NCI-H510A (cell line): ENCODE data around the gene CCDC195.
"Not testable (repeated sequence)": the region's sequence is repeated elsewhere in the genome, so short reads cannot be mapped to it uniquely, and the experiment has no call there.

Source experiments
- DNase-seq: peaks from one replicate; lab custom pipeline; 2025; lab: John Stamatoyannopoulos, UW

The CCDC195 gene

DNA sequence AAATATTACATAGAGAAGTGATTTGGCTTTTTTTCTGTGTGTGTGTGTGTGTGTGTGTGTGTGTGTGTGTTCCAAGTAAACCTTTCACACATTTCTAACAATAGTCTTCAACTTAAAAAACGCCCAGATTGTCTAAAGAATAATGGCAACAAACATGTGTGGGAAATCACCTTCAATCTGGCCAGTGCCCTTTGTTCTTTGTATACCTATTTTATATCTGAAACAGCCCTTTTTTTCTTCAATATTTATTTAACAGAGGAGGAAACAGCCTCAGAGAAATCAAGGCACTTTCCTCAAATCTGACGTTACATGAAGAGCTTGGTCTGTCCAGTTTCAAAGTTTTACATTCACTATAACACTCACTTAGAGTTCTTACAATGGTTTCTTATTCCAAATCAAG lies 25.3 kb downstream of the CCDC195 start:
- DNase-seq: no peak

DNA sequence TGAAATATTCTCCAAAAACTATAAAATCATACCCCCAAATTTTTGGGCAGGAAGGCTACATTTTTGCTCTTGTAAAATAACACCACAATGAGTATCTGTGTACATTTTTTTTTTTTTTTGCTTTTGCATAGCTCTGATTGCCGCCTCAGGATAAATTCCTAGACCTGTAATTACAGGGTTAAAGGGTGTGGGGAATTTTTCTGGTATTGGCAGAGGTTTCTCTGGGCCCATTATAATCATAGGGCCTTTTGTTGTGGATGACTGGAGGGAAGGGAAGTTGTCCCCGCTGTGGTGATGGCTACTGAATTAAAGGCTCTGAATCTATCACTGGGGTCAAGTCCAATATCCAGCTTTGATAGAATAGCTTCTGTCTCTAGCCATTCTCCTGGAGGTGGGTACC lies 26.6 kb downstream of the CCDC195 start:
- no peak for DNase-seq

DNA sequence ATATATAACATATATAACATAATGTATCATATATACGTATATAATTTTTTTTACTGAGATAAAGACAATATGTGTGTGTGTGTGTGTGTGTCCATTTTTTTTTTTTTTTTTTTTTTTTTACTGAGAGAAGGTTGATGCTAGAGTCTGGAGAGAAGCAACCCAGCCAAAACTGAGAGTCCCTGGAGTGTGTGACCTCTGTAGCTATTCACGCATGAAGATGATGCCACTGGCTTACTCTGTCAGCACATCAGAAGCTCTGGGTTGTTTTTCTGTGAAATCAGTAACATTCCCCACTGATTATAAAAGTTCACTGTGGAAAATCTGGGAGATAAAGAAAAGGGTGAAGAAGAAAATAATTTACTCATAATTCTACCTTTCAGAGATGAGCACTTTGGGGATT lies 27.2 kb downstream of the CCDC195 start:
- no peak for DNase-seq

- no peak for DNase-seq
Observed at GRCh38 chr2:224687156-224687555, 29.0 kb downstream of the CCDC195 start.

DNA sequence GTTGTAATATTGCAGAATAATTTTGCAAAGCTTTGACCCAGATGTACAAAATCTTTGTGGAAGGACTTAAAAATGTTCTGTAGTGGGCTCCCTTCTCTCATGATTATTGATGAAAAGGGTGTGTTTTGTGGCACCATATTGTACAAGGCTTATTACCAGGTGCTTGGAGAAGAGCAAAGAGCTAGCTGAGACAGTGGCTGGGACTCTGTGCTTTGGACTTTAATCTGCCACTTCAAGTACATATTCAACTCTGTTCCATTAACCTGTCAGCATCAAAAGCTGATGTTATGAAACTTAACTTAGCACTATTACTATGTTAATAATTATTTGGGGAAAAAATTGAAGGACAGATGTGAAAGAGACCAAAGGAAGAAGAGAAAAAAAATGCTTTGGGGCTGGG lies 31.0 kb downstream of the CCDC195 start:
- DNase-seq: no peak

- no peak for DNase-seq
Observed at GRCh38 chr2:224682134-224682533, 34.0 kb downstream of the CCDC195 start.

DNA sequence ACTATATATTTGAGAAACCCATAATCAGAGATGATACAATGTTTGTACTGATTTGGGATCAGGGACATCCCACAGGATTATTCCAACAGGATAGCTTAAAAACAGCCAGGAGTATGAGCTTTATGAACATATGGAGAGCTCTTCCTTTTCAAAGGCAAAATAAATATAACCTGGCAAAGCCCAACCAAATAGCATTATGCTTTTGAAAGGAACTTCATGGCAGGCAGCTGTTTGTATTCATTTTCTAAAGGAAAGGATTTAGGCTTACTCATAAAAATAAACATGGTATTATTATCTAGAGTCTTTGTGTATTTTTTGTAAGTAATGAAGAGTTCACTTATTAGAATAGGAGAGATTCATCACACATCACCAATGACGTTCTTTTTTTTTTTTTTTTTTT lies 44.4 kb downstream of the CCDC195 start:
- DNase-seq: no peak

- no peak for DNase-seq
Observed at GRCh38 chr2:224670203-224670602, 46.0 kb downstream of the CCDC195 start.

DNA sequence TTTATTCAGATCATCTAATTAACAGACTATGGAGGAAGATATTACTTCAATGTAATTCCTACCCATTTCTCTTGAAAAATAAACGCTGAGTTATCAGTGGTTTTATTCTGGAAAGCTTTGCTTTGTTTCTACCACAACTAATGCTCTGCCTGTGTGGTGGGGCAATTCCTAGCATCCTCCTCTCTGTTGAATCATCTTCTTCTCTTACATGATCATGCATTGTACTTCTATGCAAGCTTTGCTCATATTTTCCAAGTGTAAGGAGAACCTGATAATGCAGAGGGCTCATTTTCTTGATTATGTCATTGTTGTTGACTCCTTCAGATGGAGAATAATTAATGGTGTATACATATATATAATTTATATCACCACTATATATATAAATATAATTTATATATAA lies 46.7 kb downstream of the CCDC195 start:
- no peak for DNase-seq

DNA sequence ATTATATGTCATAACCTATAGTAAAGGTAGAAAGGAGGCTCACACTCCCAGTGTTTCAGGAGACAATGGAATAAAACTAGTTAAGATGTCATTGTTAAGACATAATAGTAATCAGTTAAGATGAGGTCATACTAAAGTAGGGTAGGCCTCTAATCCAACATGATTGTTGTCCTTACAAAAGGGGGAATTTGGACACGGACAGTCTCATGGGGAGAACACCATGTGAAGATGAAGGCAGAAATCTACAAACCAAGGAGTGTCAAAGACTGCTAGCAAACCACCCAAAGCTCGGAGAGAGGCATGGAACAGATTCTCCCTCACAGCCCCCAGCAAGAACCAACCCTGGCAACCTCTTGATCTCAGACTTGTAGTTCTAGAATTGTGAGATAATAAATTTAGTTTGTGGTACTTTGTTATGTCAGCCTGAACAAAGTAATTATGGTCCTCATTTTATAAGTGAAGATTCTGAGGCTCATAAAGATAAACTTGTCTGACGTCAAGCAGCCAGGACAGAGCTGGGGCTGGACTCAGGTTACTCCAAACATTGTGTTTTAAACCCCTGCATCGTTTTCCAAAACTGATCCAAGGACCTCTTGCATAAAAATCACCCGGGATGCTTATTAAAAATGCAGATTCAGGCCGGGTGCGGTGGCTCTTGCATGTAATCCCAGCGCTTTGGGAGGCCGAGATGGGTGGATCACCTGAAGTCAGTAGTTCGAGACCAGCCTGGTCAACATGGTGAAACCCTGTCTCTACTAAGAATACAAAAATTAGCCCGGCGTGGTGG lies 47.8 kb downstream of the CCDC195 start:
- DNase-seq: no peak

GRCh38 chr2:224666951-224667553 lies 49.1 kb downstream of the CCDC195 start:
- no peak for DNase-seq

GRCh38 chr2:224663322-224663721 lies 52.8 kb downstream of the CCDC195 start:
- DNase-seq: not testable (repeated sequence)

DNA sequence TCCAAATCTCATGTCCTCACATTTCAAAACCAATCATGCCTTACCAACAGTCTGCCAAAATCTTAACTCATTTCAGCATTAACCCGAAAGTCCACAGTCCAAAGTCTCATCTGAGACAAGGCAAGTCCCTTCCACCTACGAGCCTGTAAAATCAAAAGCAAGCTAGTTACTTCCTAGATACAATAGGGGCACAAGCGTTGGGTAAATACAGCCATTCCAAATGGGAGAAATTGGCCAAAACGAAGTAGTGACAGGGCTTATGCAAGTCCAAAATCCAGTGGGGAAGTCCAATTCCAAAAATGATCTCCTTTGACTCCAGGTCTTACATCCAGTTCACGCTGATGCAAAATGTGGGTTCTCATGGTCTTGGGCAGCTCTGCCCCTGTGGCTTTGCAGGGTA lies 54.5 kb downstream of the CCDC195 start:
- not testable (repeated sequence) for DNase-seq

- DNase-seq: no peak
Observed at GRCh38 chr2:224659714-224660113, 56.5 kb downstream of the CCDC195 start.

DNA sequence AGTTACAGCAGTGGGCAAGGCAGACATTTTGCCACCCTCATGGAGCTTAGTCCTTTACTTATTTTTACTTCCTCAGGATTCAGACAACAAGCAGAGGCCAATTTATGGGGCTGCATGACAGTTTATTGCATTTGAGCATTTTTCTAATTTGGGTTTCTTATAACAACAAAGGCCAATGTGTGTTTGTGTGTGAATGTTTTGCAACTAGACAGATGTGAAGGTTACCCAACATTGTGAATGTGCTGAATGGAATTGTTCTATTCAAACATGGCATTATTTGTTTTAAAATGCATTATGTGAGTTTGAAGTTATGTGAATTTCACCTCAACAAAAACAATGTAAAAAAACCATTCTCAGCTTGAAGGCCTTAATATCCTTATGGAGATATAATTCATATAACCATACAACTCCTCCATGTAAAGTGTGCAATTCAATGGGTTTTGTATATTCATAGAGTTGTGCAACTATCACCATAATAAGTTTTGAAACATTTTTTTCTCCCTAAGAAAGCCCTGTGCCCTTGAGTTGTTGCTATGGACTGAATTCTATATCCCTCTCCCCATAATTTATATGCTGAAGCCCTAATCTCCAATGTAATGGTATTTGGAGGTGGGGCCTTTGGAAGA lies 57.3 kb downstream of the CCDC195 start:
- no peak for DNase-seq

DNA sequence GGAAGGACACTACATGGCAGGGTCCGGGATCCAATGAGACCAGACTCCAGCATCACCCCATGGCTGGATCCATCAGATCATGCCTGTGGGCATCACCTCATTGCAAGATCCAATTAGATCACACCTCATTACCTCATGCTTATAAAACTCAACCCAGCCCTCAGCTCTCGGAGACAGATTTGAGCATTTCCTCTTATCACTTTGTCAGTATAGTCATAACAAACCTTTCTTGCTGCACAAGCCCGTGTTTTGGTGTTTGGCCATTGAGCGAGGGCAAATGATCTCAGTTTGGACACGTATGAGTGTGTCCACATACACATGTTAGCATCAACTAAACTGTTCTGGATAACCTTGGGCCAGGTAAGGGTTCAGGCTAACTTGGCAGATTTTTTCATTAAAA lies 58.8 kb downstream of the CCDC195 start:
- DNase-seq: no peak

DNA sequence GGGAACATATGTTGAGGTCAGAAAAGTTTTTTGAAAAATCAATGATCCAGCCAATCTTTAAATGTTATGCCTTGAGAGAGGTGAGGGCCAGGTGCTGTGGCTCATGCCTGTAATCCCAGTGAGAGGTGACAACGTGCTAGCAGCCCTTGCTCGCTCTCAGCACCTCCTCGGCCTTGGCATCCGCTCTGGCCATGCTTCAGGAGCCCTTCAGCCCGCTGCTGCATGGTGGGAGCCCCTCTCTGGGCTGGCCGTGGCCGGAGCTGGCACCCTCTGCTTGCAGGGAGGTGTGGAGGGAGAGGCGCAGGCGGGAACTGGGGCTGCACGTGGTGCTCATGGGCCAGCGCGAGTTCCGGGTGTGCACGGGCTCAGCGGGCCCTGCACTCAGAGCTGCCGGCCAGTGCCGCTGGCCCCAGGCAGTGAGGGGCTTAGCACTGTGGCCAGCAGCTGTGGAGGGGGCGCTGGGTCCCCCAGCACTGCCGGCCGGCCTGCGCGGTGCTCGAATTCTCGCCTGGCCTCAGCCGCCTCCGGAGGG lies 61.1 kb downstream of the CCDC195 start:
- DNase-seq: no peak
